Endodermal cell (in vitro differentiated cells): Measurements from ENCODE around the gene SMURF2. TPM values are rescaled to one million over a fixed set of nuclear protein-coding genes. Genes with fewer than 3 reads are reported as not detected.

Source experiments
- DNase-seq: peaks from one replicate; pipeline ENCODE4 v3.0.0-alpha.2; 2017
- H3K27ac ChIP-seq: 2 replicates; pipeline ENCODE4 v1.5.1; 2013; ENCODE audit warnings: mild to moderate bottlenecking, low read depth, low read length, moderate library complexity
- H3K27me3 ChIP-seq: 2 replicates; pipeline ENCODE4 v1.6.1; 2013; ENCODE audit warnings: mild to moderate bottlenecking, low read length, moderate library complexity; ENCODE audit not compliant: insufficient read depth, control insufficient read depth, poor library complexity, severe bottlenecking
- H3K36me3 ChIP-seq: 2 replicates; pipeline ENCODE4 v1.7.0; 2013; ENCODE audit warnings: mild to moderate bottlenecking, low read length, moderate library complexity; ENCODE audit not compliant: control insufficient read depth, insufficient read depth
- H3K4me1 ChIP-seq: one replicate; pipeline ENCODE4 v1.7.0; 2013; ENCODE audit warnings: low read length; ENCODE audit not compliant: control insufficient read depth, insufficient read depth
- H3K4me3 ChIP-seq: 2 replicates; pipeline ENCODE4 v1.5.1; 2013; ENCODE audit warnings: mild to moderate bottlenecking, low read length, moderate library complexity
- H3K9ac ChIP-seq: 2 replicates; pipeline ENCODE4 v1.6.1; 2013; ENCODE audit warnings: mild to moderate bottlenecking, low read length, moderate library complexity; ENCODE audit not compliant: poor library complexity, severe bottlenecking; ENCODE audit errors: extremely low read depth
- H3K9me3 ChIP-seq: 2 replicates; pipeline ENCODE4 v1.6.1; 2013; ENCODE audit warnings: mild to moderate bottlenecking, low read length, moderate library complexity; ENCODE audit not compliant: control insufficient read depth
- H3K27ac Mint-ChIP-seq: 2 replicates; pipeline ENCODE4 v1.8.0; 2020; ENCODE audit warnings: mixed read lengths
- H3K27me3 Mint-ChIP-seq: 2 replicates; pipeline ENCODE4 v1.8.0; 2021; ENCODE audit warnings: mild to moderate bottlenecking, mixed read lengths; ENCODE audit not compliant: insufficient read depth
- H3K36me3 Mint-ChIP-seq: 2 replicates; pipeline ENCODE4 v1.8.0; 2020; ENCODE audit warnings: low read depth, mixed read lengths
- H3K4me1 Mint-ChIP-seq: 2 replicates; pipeline ENCODE4 v1.8.0; 2020; ENCODE audit warnings: mixed read lengths
- H3K4me3 Mint-ChIP-seq: 2 replicates; pipeline ENCODE4 v1.8.0; 2020; ENCODE audit warnings: mild to moderate bottlenecking, moderate library complexity, mixed read lengths
- H3K9me3 Mint-ChIP-seq: 2 replicates; pipeline ENCODE4 v1.8.0; 2020; ENCODE audit warnings: mild to moderate bottlenecking, mixed read lengths
- WGBS, 2 experiments: methylation state at CpG; one replicate each; pipeline versions ENCODE4 v1.1.5 to v1.1.7; 2013; ENCODE audit warnings: missing lambda C conversion rate in 2 of 2, mixed read lengths in 1 of 2; ENCODE audit not compliant: insufficient coverage in 1 of 2, insufficient read length in 1 of 2; 5-methylcytosine and 5-hydroxymethylcytosine counted together
- total RNA-seq, 2 donors: library from RNA; stranded (reverse); fragmentation: NEBNext Ultra II Directional in 1 of 2; extraction: Animal tissue kit (Norgen Biotek cat#: 25700) in 1 of 2; gene quantifications; 2 replicates in 1 of 2; 3 replicates in 1 of 2; pipeline ENCODE4 v1.2.1, GENCODE V29; 2021
- TF ChIP-seq, protein P1 (sequence below): fragments of 200-600 bp; sonication (generic); conservative IDR thresholded peaks from 2 replicates; pipeline ENCODE4 v1.5.0; 2021; ENCODE audit warnings: antibody characterized with exemption, mild to moderate bottlenecking

The SMURF2 gene
- total RNA-seq, 2 donors from 2014 or later = 33.6 to 34.1 TPM

DNA sequence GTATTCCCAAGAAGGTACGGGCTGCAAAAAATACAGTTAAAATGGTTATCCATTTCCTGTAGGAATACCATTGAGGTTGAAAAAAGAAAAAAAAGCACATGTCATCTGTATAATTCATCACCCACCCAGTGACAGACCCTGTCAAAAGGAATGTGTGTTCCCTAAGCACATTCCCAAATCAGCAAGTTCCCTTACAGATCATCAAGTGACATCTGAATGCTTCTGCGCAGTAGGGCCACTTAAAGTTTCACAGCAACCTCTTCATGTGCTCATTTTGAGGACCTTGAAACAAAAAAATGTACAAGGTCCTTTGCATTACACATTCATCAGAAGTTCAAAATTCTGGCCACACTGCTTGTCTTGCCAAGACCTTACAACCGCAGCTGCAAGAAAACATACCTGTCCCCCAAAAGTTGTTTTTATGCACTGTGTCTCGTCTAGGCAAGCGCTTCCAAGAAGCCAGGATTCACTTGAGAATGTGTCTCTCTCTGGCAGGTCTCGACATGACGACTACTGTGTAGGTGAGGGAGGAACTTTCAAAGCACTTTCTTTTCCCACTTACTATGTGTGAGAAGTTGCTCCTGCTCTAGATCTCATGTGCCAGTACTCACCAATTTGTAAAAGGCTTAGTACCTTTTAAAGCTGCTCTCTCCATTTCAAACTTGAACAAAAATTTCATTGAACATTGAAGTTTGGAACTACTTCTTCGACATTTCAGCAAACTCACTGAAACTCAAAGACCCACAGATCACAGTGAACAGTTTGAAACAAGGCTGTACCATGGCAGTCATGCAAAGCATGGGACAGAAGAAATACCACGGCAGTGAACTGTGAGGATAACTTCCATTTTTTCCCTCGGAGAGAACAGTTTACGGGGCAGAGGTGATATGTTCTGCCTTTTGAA, 161.0 kb downstream of the SMURF2 start:
- Histone ChIP-seq H3K4me1 (peaks cover 13% of the 10 kb centered on the region), H3K9ac (peak overlapping the region; percentile 100), H3K4me3 (peak overlapping the region; percentile 100), H3K36me3 (peaks cover 74% of the 10 kb centered on the region), H3K9me3 (no peaks in the 10 kb centered on the region), H3K27ac (no peak overlapping the region), H3K27me3 (no peaks in the 10 kb centered on the region)
- Mint-ChIP-seq H3K4me3 (no peak overlapping the region), H3K27ac (peak overlapping the region; percentile 88), H3K36me3 (peaks cover 72% of the 10 kb centered on the region), H3K4me1 (peaks cover 65% of the 10 kb centered on the region), H3K27me3 (no peaks in the 10 kb centered on the region), H3K9me3 (no peaks in the 10 kb centered on the region)
- TF ChIP-seq, protein P1, sequence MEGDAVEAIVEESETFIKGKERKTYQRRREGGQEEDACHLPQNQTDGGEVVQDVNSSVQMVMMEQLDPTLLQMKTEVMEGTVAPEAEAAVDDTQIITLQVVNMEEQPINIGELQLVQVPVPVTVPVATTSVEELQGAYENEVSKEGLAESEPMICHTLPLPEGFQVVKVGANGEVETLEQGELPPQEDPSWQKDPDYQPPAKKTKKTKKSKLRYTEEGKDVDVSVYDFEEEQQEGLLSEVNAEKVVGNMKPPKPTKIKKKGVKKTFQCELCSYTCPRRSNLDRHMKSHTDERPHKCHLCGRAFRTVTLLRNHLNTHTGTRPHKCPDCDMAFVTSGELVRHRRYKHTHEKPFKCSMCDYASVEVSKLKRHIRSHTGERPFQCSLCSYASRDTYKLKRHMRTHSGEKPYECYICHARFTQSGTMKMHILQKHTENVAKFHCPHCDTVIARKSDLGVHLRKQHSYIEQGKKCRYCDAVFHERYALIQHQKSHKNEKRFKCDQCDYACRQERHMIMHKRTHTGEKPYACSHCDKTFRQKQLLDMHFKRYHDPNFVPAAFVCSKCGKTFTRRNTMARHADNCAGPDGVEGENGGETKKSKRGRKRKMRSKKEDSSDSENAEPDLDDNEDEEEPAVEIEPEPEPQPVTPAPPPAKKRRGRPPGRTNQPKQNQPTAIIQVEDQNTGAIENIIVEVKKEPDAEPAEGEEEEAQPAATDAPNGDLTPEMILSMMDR = no peak
- WGBS, 2 experiments = 94 to 98% methylated on average over 9 to 11 of the region's 11 CpGs
- DNase-seq = no peak

DNA sequence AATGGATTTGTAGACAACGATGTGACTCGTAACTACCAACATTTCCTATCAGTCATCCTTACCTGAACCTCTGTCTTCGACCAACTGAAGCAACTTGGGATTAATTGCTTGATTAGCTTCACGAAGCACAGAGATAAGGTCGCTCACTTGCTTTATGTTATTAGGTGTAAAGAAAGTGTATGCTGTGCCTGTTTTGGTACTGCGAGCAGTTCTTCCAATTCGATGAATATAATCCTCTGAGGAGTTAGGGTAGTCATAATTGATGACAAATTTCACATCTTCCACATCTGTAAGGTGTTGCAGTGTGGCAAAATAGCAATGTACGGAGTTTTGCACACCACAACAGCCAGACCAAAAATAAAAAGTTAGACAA, 161.6 kb downstream of the SMURF2 start:
- TF ChIP-seq, protein P1 = no peak
- Histone ChIP-seq H3K27me3 (no peaks in the 10 kb centered on the region), H3K4me3 (peak overlapping the region; percentile 100), H3K9ac (peak overlapping the region; percentile 48), H3K4me1 (peaks cover 13% of the 10 kb centered on the region), H3K36me3 (peaks cover 74% of the 10 kb centered on the region), H3K27ac (no peak overlapping the region), H3K9me3 (no peaks in the 10 kb centered on the region)
- H3K4me3 Mint-ChIP-seq = no peak overlapping the region
- 92 to 100% methylated on average over 3 to 8 of the region's 8 CpGs for WGBS, 2 experiments
- no peaks in the 10 kb centered on the region for H3K27me3 Mint-ChIP-seq
- DNase-seq = no peak
- H3K27ac Mint-ChIP-seq = peak overlapping the region; percentile 88
- H3K36me3 Mint-ChIP-seq = peaks cover 67% of the 10 kb centered on the region
- peaks cover 65% of the 10 kb centered on the region for H3K4me1 Mint-ChIP-seq
- H3K9me3 Mint-ChIP-seq = no peaks in the 10 kb centered on the region

DNA sequence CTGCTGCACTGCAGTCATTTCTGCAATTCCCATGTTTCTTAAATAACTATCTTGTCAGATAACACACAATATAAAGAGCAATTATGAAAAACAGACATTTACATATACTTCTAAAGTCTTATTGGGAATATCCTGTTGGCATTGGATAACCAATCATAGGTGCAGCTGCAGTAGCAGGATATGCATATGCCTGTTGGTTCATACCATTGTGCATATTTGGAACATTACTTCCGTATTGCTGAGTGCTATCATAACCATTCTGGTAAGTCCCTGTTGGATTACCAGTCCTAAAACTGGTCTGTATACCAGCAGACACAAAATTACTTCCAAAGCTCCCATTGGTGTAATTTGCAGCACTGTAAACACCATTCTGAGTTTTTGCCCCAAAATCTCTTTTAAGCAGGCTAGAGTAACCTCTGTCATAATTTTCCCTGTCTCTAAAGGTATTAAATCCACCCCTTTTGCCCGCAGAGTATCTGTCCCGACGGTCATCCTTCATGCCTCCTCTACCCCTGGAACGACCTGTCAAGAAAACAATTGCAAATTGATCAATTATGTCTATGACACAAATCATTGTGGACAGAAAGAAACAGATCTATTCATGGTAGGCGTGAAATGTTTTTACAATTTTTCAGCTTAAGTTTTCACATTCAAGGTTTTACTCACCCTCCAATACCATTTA, 162.2 kb downstream of the SMURF2 start:
- H3K27me3 ChIP-seq = no peaks in the 10 kb centered on the region
- TF ChIP-seq, protein P1 = no peak
- no peaks in the 10 kb centered on the region for H3K27me3 Mint-ChIP-seq
- H3K27ac ChIP-seq = no peak overlapping the region
- peaks cover 65% of the 10 kb centered on the region for H3K4me1 Mint-ChIP-seq
- peaks cover 13% of the 10 kb centered on the region for H3K4me1 ChIP-seq
- H3K36me3 ChIP-seq = peaks cover 71% of the 10 kb centered on the region
- peak overlapping the region; percentile 65 for H3K27ac Mint-ChIP-seq
- H3K9ac ChIP-seq = peak overlapping the region; percentile 48
- H3K9me3 Mint-ChIP-seq = no peaks in the 10 kb centered on the region
- no peak for DNase-seq
- H3K4me3 ChIP-seq = peak overlapping the region; percentile 100
- WGBS, 2 experiments = 89 to 95% methylated on average over 6 of the region's 6 CpGs
- peaks cover 64% of the 10 kb centered on the region for H3K36me3 Mint-ChIP-seq
- H3K9me3 ChIP-seq = no peaks in the 10 kb centered on the region
- no peak overlapping the region for H3K4me3 Mint-ChIP-seq
